Suprapubic skin (tissue), 4 donors: ENCODE results near the gene ZNF543.

Source experiments
- POLR2A ChIP-seq, 2 donors: fragments of 450-650 bp; IDR thresholded peaks; one replicate each; pipeline ENCODE4 v1.6.1; 2017; ENCODE audit warnings: antibody characterized with exemption in 2 of 2, mild to moderate bottlenecking in 2 of 2, moderate library complexity in 2 of 2
- POLR2AphosphoS5 ChIP-seq, 3 donors: sonication (generic); formaldehyde crosslinking; IDR thresholded peaks; one replicate each; pipeline ENCODE4 v1.6.1; 2017; ENCODE audit warnings: antibody characterized with exemption in 3 of 3
- TF ChIP-seq, protein P1 (sequence below), 2 donors: fragments of 200-600 bp in 1 of 2; fragments of 450-650 bp in 1 of 2; sonication (generic) in 1 of 2; IDR thresholded peaks; one replicate each; pipeline ENCODE4 v1.5.1; 2016 to 2019; ENCODE audit warnings: antibody characterized with exemption in 2 of 2, mild to moderate bottlenecking in 1 of 2, moderate library complexity in 1 of 2

DNA sequence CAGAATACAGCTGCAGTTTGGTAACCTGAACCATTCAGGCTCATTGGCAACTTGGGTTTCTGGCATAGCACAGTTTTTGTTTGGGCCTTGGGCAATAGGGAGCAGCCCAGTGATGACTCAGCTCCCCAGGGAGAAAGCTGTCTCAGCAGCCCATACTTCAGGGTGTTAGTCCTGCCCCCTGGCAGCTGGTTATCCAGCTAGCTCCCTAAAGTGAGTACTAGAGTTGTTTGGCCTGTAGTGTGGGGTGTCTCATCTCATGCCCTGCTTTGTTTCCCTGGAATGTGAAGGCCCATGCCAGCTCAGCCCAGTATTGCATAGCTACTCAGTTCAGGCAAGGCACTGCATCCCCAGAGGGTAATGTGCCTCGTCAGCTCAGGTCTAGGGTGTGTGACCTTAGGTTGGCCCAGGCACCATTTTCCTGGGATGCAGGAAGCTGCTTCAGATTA lies 18.2 kb upstream of the ZNF543 start:
- TF ChIP-seq, protein P1, sequence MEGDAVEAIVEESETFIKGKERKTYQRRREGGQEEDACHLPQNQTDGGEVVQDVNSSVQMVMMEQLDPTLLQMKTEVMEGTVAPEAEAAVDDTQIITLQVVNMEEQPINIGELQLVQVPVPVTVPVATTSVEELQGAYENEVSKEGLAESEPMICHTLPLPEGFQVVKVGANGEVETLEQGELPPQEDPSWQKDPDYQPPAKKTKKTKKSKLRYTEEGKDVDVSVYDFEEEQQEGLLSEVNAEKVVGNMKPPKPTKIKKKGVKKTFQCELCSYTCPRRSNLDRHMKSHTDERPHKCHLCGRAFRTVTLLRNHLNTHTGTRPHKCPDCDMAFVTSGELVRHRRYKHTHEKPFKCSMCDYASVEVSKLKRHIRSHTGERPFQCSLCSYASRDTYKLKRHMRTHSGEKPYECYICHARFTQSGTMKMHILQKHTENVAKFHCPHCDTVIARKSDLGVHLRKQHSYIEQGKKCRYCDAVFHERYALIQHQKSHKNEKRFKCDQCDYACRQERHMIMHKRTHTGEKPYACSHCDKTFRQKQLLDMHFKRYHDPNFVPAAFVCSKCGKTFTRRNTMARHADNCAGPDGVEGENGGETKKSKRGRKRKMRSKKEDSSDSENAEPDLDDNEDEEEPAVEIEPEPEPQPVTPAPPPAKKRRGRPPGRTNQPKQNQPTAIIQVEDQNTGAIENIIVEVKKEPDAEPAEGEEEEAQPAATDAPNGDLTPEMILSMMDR (IDR thresholded peaks at IDR 0.05): no peak
- TF ChIP-seq POLR2A (IDR thresholded peaks at IDR 0.05) (no peak), POLR2AphosphoS5 (IDR thresholded peaks at IDR 0.05) (peak in 1 of 3 donors; percentile 78)
